COLO829 (cell line): ENCODE results near the gene FMNL3.
A peak's percentile ranks its signal among the peaks of the same experiment; 100 is the strongest.
"Not testable (repeated sequence)": the region's sequence is repeated elsewhere in the genome, so short reads cannot be mapped to it uniquely, and the experiment has no call there.

Experiments
- DNase-seq: peaks from one replicate; pipeline ENCODE4 v3.0.0; 2012; ENCODE audit warnings: low spot score

The FMNL3 gene

GRCh38 chr12:49707128-49707811 lies at the start of gene FMNL3:
TSS of gene FMNL3 (minus strand) at chr12:49707405. CDS start at chr12:49707180, 225 bp downstream.
- peak; percentile 93 for DNase-seq

- DNase-seq = no peak
Observed at GRCh38 chr12:49750996-49751393, 43.8 kb upstream of the FMNL3 start.

- DNase-seq = no peak
Observed at GRCh38 chr12:49750027-49750995, 43.1 kb upstream of the FMNL3 start.

GRCh38 chr12:49748800-49749199 lies 41.6 kb upstream of the FMNL3 start:
- no peak for DNase-seq

- DNase-seq = no peak
Observed at GRCh38 chr12:49748306-49748705, 41.1 kb upstream of the FMNL3 start.

- no peak for DNase-seq
Observed at GRCh38 chr12:49744363-49744885, 37.2 kb upstream of the FMNL3 start.

- peak; percentile 28 for DNase-seq
Observed at GRCh38 chr12:49741882-49742620, 34.8 kb upstream of the FMNL3 start.

GRCh38 chr12:49740930-49741881 lies 34.0 kb upstream of the FMNL3 start, which contains the start of gene TMBIM6:
TSS of gene TMBIM6 (plus strand) at chr12:49741557. CDS start at chr12:49752494, 10,937 bp downstream.
- DNase-seq = peak; percentile 96

GRCh38 chr12:49740277-49740676 lies 33.1 kb upstream of the FMNL3 start:
- DNase-seq = not testable (repeated sequence)

GRCh38 chr12:49738721-49739120 lies 31.5 kb upstream of the FMNL3 start:
- DNase-seq = not testable (repeated sequence)

- not testable (repeated sequence) for DNase-seq
Observed at GRCh38 chr12:49734900-49735299, 27.7 kb upstream of the FMNL3 start.

- DNase-seq = no peak
Observed at GRCh38 chr12:49733219-49734017, 26.2 kb upstream of the FMNL3 start.

GRCh38 chr12:49730568-49731101 lies 23.4 kb upstream of the FMNL3 start:
- DNase-seq = no peak

- DNase-seq = no peak
Observed at GRCh38 chr12:49730050-49730449, 22.8 kb upstream of the FMNL3 start.

GRCh38 chr12:49728446-49728845 lies 21.2 kb upstream of the FMNL3 start:
- DNase-seq = no peak

- DNase-seq = not testable (repeated sequence)
Observed at GRCh38 chr12:49721355-49721754, 14.2 kb upstream of the FMNL3 start.

GRCh38 chr12:49720214-49720613 lies 13.0 kb upstream of the FMNL3 start:
- no peak for DNase-seq

GRCh38 chr12:49717800-49718199 lies 10.6 kb upstream of the FMNL3 start:
- not testable (repeated sequence) for DNase-seq

GRCh38 chr12:49716553-49716952 lies 9.3 kb upstream of the FMNL3 start:
- no peak for DNase-seq

- DNase-seq = not testable (repeated sequence)
Observed at GRCh38 chr12:49713952-49714351, 6.7 kb upstream of the FMNL3 start.
